Stimulated activated CD8-positive, alpha-beta memory T cell treated with anti-CD3 and anti-CD28 coated beads, Interleukin-12 subunit alpha, Interleukin-12 subunit beta, amount 100 ng/mL, for 1 hour (primary cell): Measurements from ENCODE around the gene TBL2.
"Not testable (repeated sequence)": the region's sequence is repeated elsewhere in the genome, so short reads cannot be mapped to it uniquely, and the experiment has no call there.

Experiments used
- DNase-seq: peaks from one replicate; pipeline ENCODE4 v3.0.0-alpha.2; 2020; ENCODE audit warnings: low read depth

TBL2 gene

GRCh38 chr7:73535918-73536317, 42.5 kb downstream of the TBL2 start:
- not testable (repeated sequence) for DNase-seq

GRCh38 chr7:73533742-73534141, 44.6 kb downstream of the TBL2 start:
- no peak for DNase-seq

GRCh38 chr7:73532224-73532623, 46.2 kb downstream of the TBL2 start:
- DNase-seq = no peak

GRCh38 chr7:73530800-73531199, 47.6 kb downstream of the TBL2 start:
- DNase-seq = no peak

GRCh38 chr7:73526896-73527821, 51.2 kb downstream of the TBL2 start:
- DNase-seq = no peak

- DNase-seq = not testable (repeated sequence)
Measured at GRCh38 chr7:73526158-73526494, 52.3 kb downstream of the TBL2 start.

GRCh38 chr7:73522105-73522872, 56.1 kb downstream of the TBL2 start, which contains the start of gene BAZ1B:
BAZ1B (minus strand) TSS chr7:73522293; CDS start chr7:73521933, 360 bp downstream.
- peak; percentile 91 for DNase-seq

- DNase-seq = peak; percentile 21
Measured at GRCh38 chr7:73521636-73522104, 56.7 kb downstream of the TBL2 start.

- no peak for DNase-seq
Measured at GRCh38 chr7:73520673-73521635, 57.4 kb downstream of the TBL2 start.

- no peak for DNase-seq
Measured at GRCh38 chr7:73519867-73520672, 58.3 kb downstream of the TBL2 start.

GRCh38 chr7:73518470-73518869, 59.9 kb downstream of the TBL2 start:
- DNase-seq = no peak
